ENCODE results near the gene RASSF8.
"Not testable (repeated sequence)": the region's sequence is repeated elsewhere in the genome, so short reads cannot be mapped to it uniquely, and the experiment has no call there.

RASSF8 gene

DNA sequence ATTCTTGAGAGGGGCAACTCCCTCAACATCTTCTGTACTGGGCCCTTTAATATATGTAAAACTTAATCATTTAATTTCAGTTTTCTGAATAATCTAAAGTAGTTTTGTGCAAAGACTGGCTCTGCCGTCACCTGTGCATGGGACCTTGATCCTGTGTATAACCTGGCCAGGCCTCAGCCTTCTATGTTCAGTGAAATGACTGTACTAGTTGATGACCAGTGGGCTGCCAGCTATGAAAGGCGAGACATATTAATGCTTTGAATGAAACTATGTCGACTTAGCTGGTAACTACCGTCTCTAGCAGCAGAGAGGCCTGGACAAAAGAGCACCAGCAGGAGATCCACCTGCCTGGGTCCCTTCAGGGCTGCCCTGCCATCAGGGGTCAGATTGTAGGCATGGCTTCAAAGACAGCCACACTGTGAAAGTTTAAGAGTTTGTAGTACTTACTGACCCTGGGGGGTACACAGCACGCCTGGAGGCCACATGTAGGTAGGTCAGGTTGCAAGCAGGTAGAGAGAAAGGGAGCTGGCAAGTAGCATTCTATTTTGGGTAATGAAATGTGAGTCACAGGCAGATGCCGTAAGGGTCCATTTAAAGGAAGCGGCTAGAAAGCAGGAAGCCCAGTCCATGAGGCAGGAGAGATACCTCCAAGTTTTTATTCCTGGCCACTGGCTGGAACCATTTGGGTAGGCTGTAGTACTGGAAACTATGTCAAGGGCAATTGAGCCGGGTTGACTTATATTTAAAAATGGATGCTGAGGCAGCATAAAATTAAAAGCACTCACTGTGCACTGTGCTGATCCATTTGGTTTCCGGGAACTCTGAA is 89.1 kb downstream of the RASSF8 start:
- no peak overlapping the region for H3K4me3 ChIP-seq (replicated peaks; ENCODE audit: low read depth, low read length)
- no peak for TF ChIP-seq CTCF (IDR thresholded peaks at IDR 0.05; ENCODE audit: low read length, missing control alignments)
- no peak for DNase-seq (ENCODE audit: low read depth)

DNA sequence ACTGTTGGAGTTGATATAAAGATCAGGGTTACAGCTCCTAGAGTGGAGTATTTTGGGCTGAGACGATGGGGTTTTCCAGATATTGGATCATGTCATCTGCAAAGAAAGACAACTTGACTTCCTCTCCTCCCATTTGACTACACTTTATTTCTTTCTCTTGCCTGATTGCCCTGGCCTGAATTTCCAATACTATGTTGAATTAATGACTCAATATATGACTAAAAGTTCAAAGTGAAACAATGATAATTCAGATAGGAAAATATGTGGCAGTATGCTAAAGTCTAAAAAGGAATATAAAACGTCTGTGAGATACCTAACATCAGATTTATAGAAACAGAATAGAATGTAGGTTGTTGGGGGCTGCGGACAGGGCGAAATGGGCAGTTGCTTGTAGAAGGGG is 94.2 kb downstream of the RASSF8 start:
- no peak overlapping the region for H3K4me3 ChIP-seq (replicated peaks; ENCODE audit: low read depth, low read length)
- no peak for TF ChIP-seq CTCF (IDR thresholded peaks at IDR 0.05; ENCODE audit: low read length, missing control alignments)
- no peak for DNase-seq (ENCODE audit: low read depth)

GRCh38 chr12:26054383-26054782 is 95.9 kb downstream of the RASSF8 start:
- DNase-seq (ENCODE audit: low read depth), result no peak
- no peak for TF ChIP-seq CTCF (IDR thresholded peaks at IDR 0.05; ENCODE audit: low read length, missing control alignments)
- H3K4me3 ChIP-seq (replicated peaks; ENCODE audit: low read depth, low read length), result no peak overlapping the region

- DNase-seq (ENCODE audit: low read depth), result no peak
- TF ChIP-seq CTCF (IDR thresholded peaks at IDR 0.05; ENCODE audit: low read length, missing control alignments), result no peak
- no peak overlapping the region for H3K4me3 ChIP-seq (replicated peaks; ENCODE audit: low read depth, low read length)
These were observed 96.6 kb downstream of the RASSF8 start for GRCh38 chr12:26055087-26055486.

DNA sequence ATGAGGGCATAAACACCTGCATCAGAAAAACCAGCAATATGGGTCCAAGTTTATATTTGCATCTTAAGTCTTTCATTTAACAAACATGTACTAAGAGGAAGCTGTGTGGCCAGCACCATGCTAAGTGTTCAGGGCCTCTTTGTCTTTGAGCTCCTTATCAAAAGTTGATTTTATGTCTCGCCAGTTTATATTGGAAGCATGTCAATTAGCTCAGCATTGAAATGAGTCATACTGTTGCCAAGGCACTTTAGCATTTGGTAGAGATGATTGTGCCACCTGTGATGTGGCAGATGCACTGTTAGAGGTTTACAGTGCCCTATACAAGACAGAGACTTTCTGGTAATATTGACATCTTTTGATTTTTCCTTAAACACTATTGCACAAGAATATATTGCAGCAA is 97.9 kb downstream of the RASSF8 start:
- no peak for TF ChIP-seq CTCF (IDR thresholded peaks at IDR 0.05; ENCODE audit: low read length, missing control alignments)
- H3K4me3 ChIP-seq (replicated peaks; ENCODE audit: low read depth, low read length), result no peak overlapping the region
- peak; percentile 49 for DNase-seq (ENCODE audit: low read depth)

GRCh38 chr12:26057271-26057670 is 98.8 kb downstream of the RASSF8 start:
- DNase-seq (ENCODE audit: low read depth); H3K4me3 ChIP-seq (replicated peaks; ENCODE audit: low read depth, low read length): not testable (repeated sequence)

- no peak for DNase-seq (ENCODE audit: low read depth)
- no peak overlapping the region for H3K4me3 ChIP-seq (replicated peaks; ENCODE audit: low read depth, low read length)
- no peak for TF ChIP-seq CTCF (IDR thresholded peaks at IDR 0.05; ENCODE audit: low read length, missing control alignments)
These were observed 99.8 kb downstream of the RASSF8 start for GRCh38 chr12:26058308-26058707.
